ENCODE data around the gene ALDH1A3. TPM values are rescaled to one million over a fixed set of nuclear protein-coding genes. Genes with fewer than 3 reads are reported as not detected.

ALDH1A3 gene
- total and polyA plus RNA-seq, 4 donors, result 0.79 to 8.4 (median 1.4) TPM

- no peak overlapping the region for H3K27ac ChIP-seq (ENCODE audit: low read depth in 1 of 2, low read length in 2 of 2)
- H3K9me3 ChIP-seq (ENCODE audit: control insufficient read depth in 4 of 4, low read length in 3 of 4), result no peaks in the 10 kb centered on the region
- H3K4me3 ChIP-seq (ENCODE audit: low read depth in 1 of 3, low read length in 3 of 3), result no peak overlapping the region
- no peak for DNase-seq (ENCODE audit: low spot score)
- no peak overlapping the region for H3K9ac ChIP-seq (ENCODE audit: low read depth in 1 of 2, low read length in 2 of 2)
- 75% methylated on average over 5 of the region's 5 CpGs for WGBS
- peaks cover 0 to 11% (median 2%) of the 10 kb centered on the region in 4 donors for H3K27me3 ChIP-seq (ENCODE audit: control insufficient read depth in 4 of 4, insufficient read depth in 4 of 4, low read length in 3 of 4)
- TF ChIP-seq, protein P1, sequence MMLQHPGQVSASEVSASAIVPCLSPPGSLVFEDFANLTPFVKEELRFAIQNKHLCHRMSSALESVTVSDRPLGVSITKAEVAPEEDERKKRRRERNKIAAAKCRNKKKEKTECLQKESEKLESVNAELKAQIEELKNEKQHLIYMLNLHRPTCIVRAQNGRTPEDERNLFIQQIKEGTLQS (IDR thresholded peaks at IDR 0.05), result no peak
- no peak for TF ChIP-seq EGR1 (IDR thresholded peaks at IDR 0.05; ENCODE audit: low read depth in 2 of 2)
- no peak for TF ChIP-seq HNF4G (IDR thresholded peaks at IDR 0.05)
- TF ChIP-seq, protein P2, sequence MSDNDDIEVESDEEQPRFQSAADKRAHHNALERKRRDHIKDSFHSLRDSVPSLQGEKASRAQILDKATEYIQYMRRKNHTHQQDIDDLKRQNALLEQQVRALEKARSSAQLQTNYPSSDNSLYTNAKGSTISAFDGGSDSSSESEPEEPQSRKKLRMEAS (IDR thresholded peaks at IDR 0.05), result no peak
- no peak for TF ChIP-seq SP1 (IDR thresholded peaks at IDR 0.05)
- no peak for TF ChIP-seq ZBTB33 (IDR thresholded peaks at IDR 0.05)
- no peak for TF ChIP-seq GABPA (IDR thresholded peaks at IDR 0.05 in 1 of 2, conservative IDR thresholded peaks at IDR 0.05 in 1 of 2)
- TF ChIP-seq, protein P3, sequence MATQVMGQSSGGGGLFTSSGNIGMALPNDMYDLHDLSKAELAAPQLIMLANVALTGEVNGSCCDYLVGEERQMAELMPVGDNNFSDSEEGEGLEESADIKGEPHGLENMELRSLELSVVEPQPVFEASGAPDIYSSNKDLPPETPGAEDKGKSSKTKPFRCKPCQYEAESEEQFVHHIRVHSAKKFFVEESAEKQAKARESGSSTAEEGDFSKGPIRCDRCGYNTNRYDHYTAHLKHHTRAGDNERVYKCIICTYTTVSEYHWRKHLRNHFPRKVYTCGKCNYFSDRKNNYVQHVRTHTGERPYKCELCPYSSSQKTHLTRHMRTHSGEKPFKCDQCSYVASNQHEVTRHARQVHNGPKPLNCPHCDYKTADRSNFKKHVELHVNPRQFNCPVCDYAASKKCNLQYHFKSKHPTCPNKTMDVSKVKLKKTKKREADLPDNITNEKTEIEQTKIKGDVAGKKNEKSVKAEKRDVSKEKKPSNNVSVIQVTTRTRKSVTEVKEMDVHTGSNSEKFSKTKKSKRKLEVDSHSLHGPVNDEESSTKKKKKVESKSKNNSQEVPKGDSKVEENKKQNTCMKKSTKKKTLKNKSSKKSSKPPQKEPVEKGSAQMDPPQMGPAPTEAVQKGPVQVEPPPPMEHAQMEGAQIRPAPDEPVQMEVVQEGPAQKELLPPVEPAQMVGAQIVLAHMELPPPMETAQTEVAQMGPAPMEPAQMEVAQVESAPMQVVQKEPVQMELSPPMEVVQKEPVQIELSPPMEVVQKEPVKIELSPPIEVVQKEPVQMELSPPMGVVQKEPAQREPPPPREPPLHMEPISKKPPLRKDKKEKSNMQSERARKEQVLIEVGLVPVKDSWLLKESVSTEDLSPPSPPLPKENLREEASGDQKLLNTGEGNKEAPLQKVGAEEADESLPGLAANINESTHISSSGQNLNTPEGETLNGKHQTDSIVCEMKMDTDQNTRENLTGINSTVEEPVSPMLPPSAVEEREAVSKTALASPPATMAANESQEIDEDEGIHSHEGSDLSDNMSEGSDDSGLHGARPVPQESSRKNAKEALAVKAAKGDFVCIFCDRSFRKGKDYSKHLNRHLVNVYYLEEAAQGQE (IDR thresholded peaks at IDR 0.05), result no peak
- no peak for TF ChIP-seq YY1 (IDR thresholded peaks at IDR 0.05)
- no peak for TF ChIP-seq RXRA (IDR thresholded peaks at IDR 0.05)
- no peak for TF ChIP-seq NR2F2 (IDR thresholded peaks at IDR 0.05)
- no peak for TF ChIP-seq JUND (IDR thresholded peaks at IDR 0.05)
- no peak for TF ChIP-seq RAD21 (IDR thresholded peaks at IDR 0.05)
- TF ChIP-seq FOXA2 (IDR thresholded peaks at IDR 0.05), result no peak
- TF ChIP-seq TAF1 (conservative IDR thresholded peaks at IDR 0.05), result no peak
- no peak for TF ChIP-seq FOXA1 (IDR thresholded peaks at IDR 0.05)
- H3K36me3 ChIP-seq (ENCODE audit: control insufficient read depth in 4 of 4, insufficient read depth in 3 of 4, low read depth in 1 of 4, low read length in 3 of 4), result no peaks in the 10 kb centered on the region
- no peaks in the 10 kb centered on the region for H3K4me1 ChIP-seq (ENCODE audit: control insufficient read depth in 4 of 4, insufficient read depth in 4 of 4, low read length in 3 of 4)
Measured at GRCh38 chr15:100836501-100836900, 43.1 kb upstream of the ALDH1A3 start.

GRCh38 chr15:100841426-100841825, 38.2 kb upstream of the ALDH1A3 start:
- no peak for DNase-seq (ENCODE audit: low spot score)
- no peak overlapping the region for H3K27ac ChIP-seq (ENCODE audit: low read depth in 1 of 2, low read length in 2 of 2)
- TF ChIP-seq YY1 (IDR thresholded peaks at IDR 0.05) (no peak), RAD21 (IDR thresholded peaks at IDR 0.05) (no peak), RXRA (IDR thresholded peaks at IDR 0.05) (no peak), TAF1 (conservative IDR thresholded peaks at IDR 0.05) (no peak), EGR1 (IDR thresholded peaks at IDR 0.05; ENCODE audit: low read depth in 2 of 2) (no peak), FOXA2 (IDR thresholded peaks at IDR 0.05) (no peak), HNF4G (IDR thresholded peaks at IDR 0.05) (no peak), GABPA (IDR thresholded peaks at IDR 0.05 in 1 of 2, conservative IDR thresholded peaks at IDR 0.05 in 1 of 2) (no peak), NR2F2 (IDR thresholded peaks at IDR 0.05) (no peak), FOXA1 (IDR thresholded peaks at IDR 0.05) (no peak), HNF4A (conservative IDR thresholded peaks at IDR 0.05) (no peak), ZBTB33 (IDR thresholded peaks at IDR 0.05) (no peak)
- TF ChIP-seq, protein P1 (IDR thresholded peaks at IDR 0.05), result no peak
- TF ChIP-seq, protein P2 (IDR thresholded peaks at IDR 0.05), result no peak
- TF ChIP-seq, protein P3 (IDR thresholded peaks at IDR 0.05), result no peak
- no peaks in the 10 kb centered on the region for H3K9me3 ChIP-seq (ENCODE audit: control insufficient read depth in 4 of 4, low read length in 3 of 4)
- no peak overlapping the region for H3K4me3 ChIP-seq (ENCODE audit: low read depth in 1 of 3, low read length in 3 of 3)
- H3K36me3 ChIP-seq (ENCODE audit: control insufficient read depth in 4 of 4, insufficient read depth in 3 of 4, low read depth in 1 of 4, low read length in 3 of 4), result no peaks in the 10 kb centered on the region
- 86% methylated on average over 3 of the region's 3 CpGs for WGBS
- H3K27me3 ChIP-seq (ENCODE audit: control insufficient read depth in 4 of 4, insufficient read depth in 4 of 4, low read length in 3 of 4), result peaks cover 0 to 2% (median 0%) of the 10 kb centered on the region in 4 donors
- H3K9ac ChIP-seq (ENCODE audit: low read depth in 1 of 2, low read length in 2 of 2), result no peak overlapping the region
- H3K4me1 ChIP-seq (ENCODE audit: control insufficient read depth in 4 of 4, insufficient read depth in 4 of 4, low read length in 3 of 4), result no peaks in the 10 kb centered on the region
